ENCODE data around the gene SLC22A3. TPM values are rescaled to one million over a fixed set of nuclear protein-coding genes. Genes with fewer than 3 reads are reported as not detected.

SLC22A3 gene
- total RNA-seq, 6 experiments from 2014 or later, result 16.3 to 49.3 (median 32.0) TPM

- DNase-seq (no peak), ATAC-seq (no peak)
- no peak overlapping the region for H3K4me3 ChIP-seq
- intact Hi-C loops (cut with DNase I), result no loop called here
- no peaks in the 10 kb centered on the region for H3K9me3 ChIP-seq
- 86% methylated on average over 3 of the region's 3 CpGs for WGBS (ENCODE audit: insufficient coverage, low coverage, low lambda C conversion rate, missing lambda C conversion rate)
- no peaks in the 10 kb centered on the region for H3K27me3 ChIP-seq
- H3K36me3 ChIP-seq, result peaks cover 0 to 76% (median 10%) of the 10 kb centered on the region in 4 donors
- no peak overlapping the region for H3K27ac ChIP-seq
- TF ChIP-seq, protein P1, sequence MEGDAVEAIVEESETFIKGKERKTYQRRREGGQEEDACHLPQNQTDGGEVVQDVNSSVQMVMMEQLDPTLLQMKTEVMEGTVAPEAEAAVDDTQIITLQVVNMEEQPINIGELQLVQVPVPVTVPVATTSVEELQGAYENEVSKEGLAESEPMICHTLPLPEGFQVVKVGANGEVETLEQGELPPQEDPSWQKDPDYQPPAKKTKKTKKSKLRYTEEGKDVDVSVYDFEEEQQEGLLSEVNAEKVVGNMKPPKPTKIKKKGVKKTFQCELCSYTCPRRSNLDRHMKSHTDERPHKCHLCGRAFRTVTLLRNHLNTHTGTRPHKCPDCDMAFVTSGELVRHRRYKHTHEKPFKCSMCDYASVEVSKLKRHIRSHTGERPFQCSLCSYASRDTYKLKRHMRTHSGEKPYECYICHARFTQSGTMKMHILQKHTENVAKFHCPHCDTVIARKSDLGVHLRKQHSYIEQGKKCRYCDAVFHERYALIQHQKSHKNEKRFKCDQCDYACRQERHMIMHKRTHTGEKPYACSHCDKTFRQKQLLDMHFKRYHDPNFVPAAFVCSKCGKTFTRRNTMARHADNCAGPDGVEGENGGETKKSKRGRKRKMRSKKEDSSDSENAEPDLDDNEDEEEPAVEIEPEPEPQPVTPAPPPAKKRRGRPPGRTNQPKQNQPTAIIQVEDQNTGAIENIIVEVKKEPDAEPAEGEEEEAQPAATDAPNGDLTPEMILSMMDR (IDR thresholded peaks at IDR 0.05), result no peak
- TF ChIP-seq POLR2A (IDR thresholded peaks at IDR 0.05), result no peak
- H3K4me1 ChIP-seq, result no peaks in the 10 kb centered on the region
These were observed 146.4 kb downstream of the SLC22A3 start for GRCh38 chr6:160494576-160494975.

DNA sequence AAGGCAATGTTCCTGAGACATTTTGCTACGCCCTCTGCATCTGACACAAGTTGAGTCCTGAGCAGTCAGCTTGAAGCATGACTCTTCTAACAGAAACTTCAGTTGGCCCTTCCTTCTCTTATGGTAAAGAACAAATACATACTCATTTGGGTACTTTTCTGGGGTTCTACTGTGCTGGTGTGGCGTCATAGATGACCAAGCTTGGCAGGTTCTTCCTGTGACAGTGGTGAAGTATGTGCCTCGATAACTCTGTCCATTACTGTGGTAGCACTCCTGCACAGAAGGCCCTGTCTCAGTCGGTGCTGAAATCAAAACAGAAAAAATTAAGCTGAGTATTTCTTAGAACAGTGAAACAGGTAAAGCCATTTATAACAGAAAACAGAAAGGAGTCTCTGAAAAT lies 152.5 kb downstream of the SLC22A3 start:
- no peak overlapping the region for H3K4me3 ChIP-seq
- ATAC-seq, result no peak
- H3K27ac ChIP-seq, result no peak overlapping the region
- intact Hi-C loops (cut with DNase I), result no loop called here
- no peaks in the 10 kb centered on the region for H3K27me3 ChIP-seq
- no peaks in the 10 kb centered on the region for H3K4me1 ChIP-seq
- no peak for DNase-seq
- peaks cover 0 to 48% (median 10%) of the 10 kb centered on the region in 4 donors for H3K36me3 ChIP-seq
- WGBS (ENCODE audit: insufficient coverage, low coverage, low lambda C conversion rate, missing lambda C conversion rate), result 93% methylated on average over 4 of the region's 4 CpGs
- TF ChIP-seq POLR2A (IDR thresholded peaks at IDR 0.05), result no peak
- TF ChIP-seq, protein P1 (IDR thresholded peaks at IDR 0.05), result no peak
- H3K9me3 ChIP-seq, result peaks cover 0 to 8% (median 0%) of the 10 kb centered on the region in 4 donors

Other genes starting within 250 kb of the SLC22A3 start
- gene SLC22A1, start 226.6 kb upstream of the SLC22A3 start, total RNA-seq, result 1,000 to 10,000 TPM in 3 of 6 experiments, 100 to 1,000 TPM in 3; 190 to 1,656 (median 769) TPM
- gene SLC22A2, start 89.6 kb upstream of the SLC22A3 start, total RNA-seq, result not detected